DOHH2 (cell line): ENCODE data around the gene UBE2L5.

Source experiments
- H3F3A ChIP-seq: fragments of 200-600 bp; sonication (generic), shearing (Covaris generic); 2 replicates; pipeline ENCODE4 v1.6.0; 2016; ENCODE audit warnings: antibody characterized with exemption, mild to moderate bottlenecking; ENCODE audit not compliant: control insufficient read depth, insufficient read depth
- H3K27ac ChIP-seq: fragments of 200-600 bp; sonication (generic); 2 replicates; pipeline ENCODE4 v1.5.1; 2014; ENCODE audit warnings: low read depth, mild to moderate bottlenecking, low read length, moderate library complexity
- H3K27me3 ChIP-seq: fragments of 200-600 bp; sonication (generic); 2 replicates; pipeline ENCODE4 v1.6.1; 2014; ENCODE audit warnings: mild to moderate bottlenecking, low read length, mixed read lengths; ENCODE audit not compliant: control insufficient read depth
- H3K36me3 ChIP-seq: fragments of 200-600 bp; sonication (generic); 2 replicates; pipeline ENCODE4 v1.6.1; 2014; ENCODE audit warnings: mild to moderate bottlenecking, low read length, moderate library complexity, mixed read lengths; ENCODE audit not compliant: control insufficient read depth
- H3K4me1 ChIP-seq: fragments of 200-600 bp; sonication (generic); 2 replicates; pipeline ENCODE4 v1.6.1; 2014; ENCODE audit warnings: mild to moderate bottlenecking, low read length, mixed read lengths; ENCODE audit not compliant: control insufficient read depth
- H3K4me2 ChIP-seq: fragments of 200-600 bp; sonication (generic); 2 replicates; pipeline ENCODE4 v1.6.0; 2014; ENCODE audit warnings: mild to moderate bottlenecking, low read length, moderate library complexity
- H3K4me3 ChIP-seq: fragments of 200-600 bp; sonication (generic); 2 replicates; pipeline ENCODE4 v1.5.1; 2014; ENCODE audit warnings: mild to moderate bottlenecking, low read length, mixed read lengths
- H3K79me2 ChIP-seq: fragments of 200-600 bp; sonication (generic); 2 replicates; pipeline ENCODE4 v1.6.1; 2014; ENCODE audit warnings: mild to moderate bottlenecking, low read length, mixed read lengths; ENCODE audit not compliant: control insufficient read depth
- H3K9me2 ChIP-seq: fragments of 200-600 bp; sonication (generic); replicated peaks from 2 replicates; pipeline ENCODE4 v1.6.1; 2014; ENCODE audit warnings: mild to moderate bottlenecking, low read length, mixed read lengths; ENCODE audit not compliant: control insufficient read depth
- H3K9me3 ChIP-seq: fragments of 200-600 bp; sonication (generic); 2 replicates; pipeline ENCODE4 v1.6.1; 2014; ENCODE audit warnings: antibody characterized with exemption, low read length, mixed read lengths; ENCODE audit not compliant: control insufficient read depth, insufficient read depth
- H4K20me1 ChIP-seq: fragments of 200-600 bp; sonication (generic); 2 replicates; pipeline ENCODE4 v1.6.0; 2014; ENCODE audit warnings: low read depth, mild to moderate bottlenecking, antibody characterized with exemption, low read length, moderate library complexity; ENCODE audit not compliant: control insufficient read depth, insufficient read depth
- CTCF ChIP-seq: fragments of 200-600 bp; sonication (generic); IDR thresholded peaks from one replicate; pipeline ENCODE4 v1.5.1; 2014; ENCODE audit warnings: antibody characterized with exemption, mild to moderate bottlenecking, low read depth, low read length; ENCODE audit not compliant: poor library complexity, severe bottlenecking
- EZH2phosphoT487 ChIP-seq: fragments of 200-600 bp; sonication (generic); IDR thresholded peaks from 2 replicates; pipeline ENCODE4 v1.6.1; 2017; ENCODE audit warnings: borderline replicate concordance, mild to moderate bottlenecking, antibody characterized with exemption, low read length, moderate library complexity, mixed read lengths

UBE2L5 gene

DNA sequence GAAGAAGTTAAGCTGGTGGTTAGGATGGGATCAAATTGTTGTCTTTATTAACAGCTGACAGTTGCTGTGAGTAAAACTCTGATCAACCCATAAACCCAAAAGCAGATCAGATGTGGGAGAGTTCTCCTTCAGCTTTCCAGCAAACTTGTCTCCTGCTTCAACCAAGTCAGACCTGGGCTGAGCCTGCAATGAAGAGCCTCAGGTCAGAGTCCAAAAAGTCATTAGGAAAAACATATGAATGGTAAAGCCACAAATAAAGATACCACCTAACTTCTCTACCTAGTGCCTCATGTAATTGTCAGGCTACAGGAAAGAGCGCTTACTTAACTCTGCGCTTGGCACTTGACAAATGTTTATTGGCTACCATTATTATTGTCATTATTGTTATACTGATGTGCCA lies 21.9 kb upstream of the UBE2L5 start:
- Histone ChIP-seq H3K9me2 (no peaks in the 10 kb centered on the region), H3K36me3 (no peaks in the 10 kb centered on the region), H3K27me3 (no peaks in the 10 kb centered on the region), H3K79me2 (no peaks in the 10 kb centered on the region), H3K27ac (no peak overlapping the region), H3F3A (0 out of 2 replicates have a peak, but pooled peaks cover 2% of the 10 kb centered on the region), H3K4me2 (no peak overlapping the region), H3K4me3 (no peak overlapping the region), H3K9me3 (no peaks in the 10 kb centered on the region), H4K20me1 (no peaks in the 10 kb centered on the region), H3K4me1 (peaks cover 12% of the 10 kb centered on the region)
- TF ChIP-seq EZH2phosphoT487 (no peak), CTCF (no peak)

DNA sequence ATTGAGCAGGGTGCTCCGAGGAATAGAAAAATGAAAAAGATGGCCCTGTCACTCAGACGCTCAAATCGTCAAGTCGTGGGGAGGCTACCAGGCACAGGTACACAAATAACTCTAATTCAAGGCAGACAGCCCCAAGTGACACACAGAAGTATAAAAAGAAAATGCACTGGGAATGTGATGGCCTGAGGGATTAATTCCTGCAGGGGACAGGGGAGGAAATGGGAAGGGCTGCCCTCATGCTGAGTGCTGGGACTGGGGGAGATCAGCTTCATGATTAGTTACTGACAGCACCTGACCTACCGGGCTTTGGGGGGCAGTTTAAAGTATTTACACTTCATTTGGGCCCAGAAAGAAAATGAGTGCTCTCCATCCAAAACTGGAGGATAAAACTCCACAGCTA lies 20.9 kb upstream of the UBE2L5 start:
- Histone ChIP-seq H3K4me2 (no peak overlapping the region), H3F3A (peaks cover 2% of the 10 kb centered on the region; the same call in 1 of the 2 replicates), H3K9me2 (no peaks in the 10 kb centered on the region), H3K4me1 (peaks cover 12% of the 10 kb centered on the region), H3K36me3 (no peaks in the 10 kb centered on the region), H3K9me3 (no peaks in the 10 kb centered on the region), H3K27me3 (no peaks in the 10 kb centered on the region), H3K27ac (no peak overlapping the region), H3K79me2 (no peaks in the 10 kb centered on the region), H3K4me3 (no peak overlapping the region), H4K20me1 (no peaks in the 10 kb centered on the region)
- TF ChIP-seq EZH2phosphoT487: no peak
- no peak for TF ChIP-seq CTCF

DNA sequence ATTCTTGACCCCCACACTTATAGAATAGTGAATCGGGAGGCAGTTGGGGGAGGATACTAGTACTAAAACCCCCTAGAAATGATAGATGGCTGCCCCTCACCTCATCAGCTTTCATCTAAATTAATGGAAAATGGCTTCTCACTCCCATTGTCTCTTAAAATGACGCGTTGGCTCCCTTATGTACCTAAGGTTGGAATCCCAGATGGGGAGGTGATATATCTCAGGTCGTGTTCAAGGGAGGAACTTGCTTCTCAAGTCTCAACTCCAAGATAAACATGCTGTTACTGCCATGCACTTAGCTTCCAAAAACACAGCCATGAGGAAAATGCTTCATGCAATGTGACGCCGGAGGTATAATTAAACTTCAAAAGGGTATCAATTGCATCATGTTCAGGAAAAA lies 18.8 kb upstream of the UBE2L5 start:
- TF ChIP-seq EZH2phosphoT487 (no peak), CTCF (no peak)
- Histone ChIP-seq H3K27me3 (no peaks in the 10 kb centered on the region), H3K9me2 (no peaks in the 10 kb centered on the region), H3F3A (no peaks in the 10 kb centered on the region; the same call in 1 of the 2 replicates), H4K20me1 (no peaks in the 10 kb centered on the region), H3K4me3 (no peak overlapping the region), H3K4me1 (peaks cover 29% of the 10 kb centered on the region), H3K9me3 (no peaks in the 10 kb centered on the region), H3K36me3 (no peaks in the 10 kb centered on the region), H3K4me2 (no peak overlapping the region), H3K27ac (no peak overlapping the region), H3K79me2 (no peaks in the 10 kb centered on the region)
